Activated CD8-positive, alpha-beta memory T cell treated with anti-CD3 and anti-CD28 coated beads, Interleukin-2, amount 50 U/mL, for 24 hours (primary cell): ENCODE data around the gene SHISAL2B.
"Not testable (repeated sequence)": the region's sequence is repeated elsewhere in the genome, so short reads cannot be mapped to it uniquely, and the experiment has no call there.

ENCODE experiments used
- DNase-seq: peaks from one replicate; pipeline ENCODE4 v3.0.0-alpha.2; 2020; ENCODE audit errors: extremely low read depth

The SHISAL2B gene

GRCh38 chr5:64700765-64701164 lies 10.5 kb downstream of the SHISAL2B start:
- no peak for DNase-seq

- DNase-seq = not testable (repeated sequence)
Measured at GRCh38 chr5:64706074-64706473, 15.8 kb downstream of the SHISAL2B start.

- DNase-seq = no peak
Measured at GRCh38 chr5:64707191-64707590, 16.9 kb downstream of the SHISAL2B start.

- DNase-seq = not testable (repeated sequence)
Measured at GRCh38 chr5:64714495-64714894, 24.2 kb downstream of the SHISAL2B start.

GRCh38 chr5:64722588-64722987 lies 32.3 kb downstream of the SHISAL2B start:
- DNase-seq = no peak

- no peak for DNase-seq
Measured at GRCh38 chr5:64727150-64727549, 36.8 kb downstream of the SHISAL2B start.

GRCh38 chr5:64742411-64742810 lies 52.1 kb downstream of the SHISAL2B start:
- no peak for DNase-seq

GRCh38 chr5:64742821-64743220 lies 52.5 kb downstream of the SHISAL2B start:
- DNase-seq = no peak

- no peak for DNase-seq
Measured at GRCh38 chr5:64744914-64745313, 54.6 kb downstream of the SHISAL2B start.

GRCh38 chr5:64746446-64746845 lies 56.1 kb downstream of the SHISAL2B start:
- no peak for DNase-seq

- DNase-seq = no peak
Measured at GRCh38 chr5:64749385-64749784, 59.1 kb downstream of the SHISAL2B start.

- no peak for DNase-seq
Measured at GRCh38 chr5:64754066-64754465, 63.8 kb downstream of the SHISAL2B start.

GRCh38 chr5:64758901-64759300 lies 68.6 kb downstream of the SHISAL2B start:
- no peak for DNase-seq

- no peak for DNase-seq
Measured at GRCh38 chr5:64759960-64760660, 69.8 kb downstream of the SHISAL2B start.

- DNase-seq = no peak
Measured at GRCh38 chr5:64763948-64764503, 73.7 kb downstream of the SHISAL2B start.

- no peak for DNase-seq
Measured at GRCh38 chr5:64765804-64766504, 75.7 kb downstream of the SHISAL2B start.

GRCh38 chr5:64766941-64767340 lies 76.6 kb downstream of the SHISAL2B start:
- no peak for DNase-seq
